AG09319 (cell line): ENCODE data around the gene CRELD1.
"Not testable (repeated sequence)": the region's sequence is repeated elsewhere in the genome, so short reads cannot be mapped to it uniquely, and the experiment has no call there.

Experiments
- DNase-seq: peaks from one replicate; pipeline ENCODE4 v3.0.0-alpha.2; 2010; ENCODE audit warnings: low read depth; ENCODE audit errors: extremely low read depth
- TF ChIP-seq, protein P1 (sequence below): IDR thresholded peaks from 2 replicates; pipeline ENCODE4 v1.5.1; 2011; ENCODE audit warnings: low read depth, mild to moderate bottlenecking, inconsistent platforms, low read length, moderate library complexity

The CRELD1 gene

DNA sequence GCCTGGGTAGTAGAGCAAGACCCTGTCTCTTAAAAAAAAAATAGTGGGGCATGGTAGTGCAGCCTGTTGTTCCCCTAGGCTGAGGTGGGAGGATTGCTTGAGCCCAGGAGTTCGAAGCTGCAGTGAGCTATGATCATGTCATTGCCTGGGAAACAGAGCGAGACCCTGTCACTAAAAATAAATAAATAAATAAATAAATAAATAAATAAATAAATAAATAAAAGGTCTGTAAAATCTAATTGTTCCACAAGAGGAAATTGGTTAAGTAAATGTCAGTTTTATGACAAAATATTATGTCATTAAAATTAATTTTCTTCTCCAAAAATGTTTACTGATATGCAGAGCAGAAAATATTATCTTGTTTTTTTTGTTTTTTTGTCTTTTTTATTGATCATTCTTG is 5.3 kb downstream of the CRELD1 start:
- no peak for DNase-seq
- TF ChIP-seq, protein P1, sequence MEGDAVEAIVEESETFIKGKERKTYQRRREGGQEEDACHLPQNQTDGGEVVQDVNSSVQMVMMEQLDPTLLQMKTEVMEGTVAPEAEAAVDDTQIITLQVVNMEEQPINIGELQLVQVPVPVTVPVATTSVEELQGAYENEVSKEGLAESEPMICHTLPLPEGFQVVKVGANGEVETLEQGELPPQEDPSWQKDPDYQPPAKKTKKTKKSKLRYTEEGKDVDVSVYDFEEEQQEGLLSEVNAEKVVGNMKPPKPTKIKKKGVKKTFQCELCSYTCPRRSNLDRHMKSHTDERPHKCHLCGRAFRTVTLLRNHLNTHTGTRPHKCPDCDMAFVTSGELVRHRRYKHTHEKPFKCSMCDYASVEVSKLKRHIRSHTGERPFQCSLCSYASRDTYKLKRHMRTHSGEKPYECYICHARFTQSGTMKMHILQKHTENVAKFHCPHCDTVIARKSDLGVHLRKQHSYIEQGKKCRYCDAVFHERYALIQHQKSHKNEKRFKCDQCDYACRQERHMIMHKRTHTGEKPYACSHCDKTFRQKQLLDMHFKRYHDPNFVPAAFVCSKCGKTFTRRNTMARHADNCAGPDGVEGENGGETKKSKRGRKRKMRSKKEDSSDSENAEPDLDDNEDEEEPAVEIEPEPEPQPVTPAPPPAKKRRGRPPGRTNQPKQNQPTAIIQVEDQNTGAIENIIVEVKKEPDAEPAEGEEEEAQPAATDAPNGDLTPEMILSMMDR: no peak

DNA sequence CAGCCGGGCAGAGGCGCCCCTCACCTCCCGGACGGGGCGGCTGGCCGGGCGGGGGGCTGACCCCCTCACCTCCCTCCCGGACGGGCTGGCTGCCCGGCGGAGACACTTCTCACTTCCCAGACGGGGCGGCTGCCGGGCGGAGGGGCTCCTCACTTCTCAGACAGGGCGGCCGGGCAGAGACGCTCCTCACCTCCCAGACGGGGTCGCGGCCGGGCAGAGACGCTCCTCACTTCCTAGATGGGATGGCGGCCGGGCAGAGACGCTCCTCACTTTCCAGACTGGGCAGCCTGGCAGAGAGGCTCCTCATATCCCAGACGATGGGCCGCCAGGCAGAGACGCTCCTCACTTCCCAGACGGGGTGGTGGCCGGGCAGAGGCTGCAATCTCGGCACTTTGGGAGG is 6.3 kb downstream of the CRELD1 start:
- not testable (repeated sequence) for DNase-seq

DNA sequence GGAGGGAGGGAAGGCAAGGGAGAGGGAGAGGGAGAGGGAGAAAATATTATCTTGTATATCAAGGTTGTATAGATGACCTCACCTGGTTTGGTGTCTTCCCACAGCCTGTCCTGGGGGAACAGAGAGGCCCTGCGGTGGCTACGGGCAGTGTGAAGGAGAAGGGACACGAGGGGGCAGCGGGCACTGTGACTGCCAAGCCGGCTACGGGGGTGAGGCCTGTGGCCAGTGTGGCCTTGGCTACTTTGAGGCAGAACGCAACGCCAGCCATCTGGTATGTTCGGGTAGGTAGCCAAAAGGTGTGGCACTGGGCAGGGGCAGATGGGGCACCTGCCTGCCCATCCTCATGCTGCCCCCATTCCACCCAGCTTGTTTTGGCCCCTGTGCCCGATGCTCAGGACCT is 7.1 kb downstream of the CRELD1 start:
- TF ChIP-seq, protein P1: no peak

DNA sequence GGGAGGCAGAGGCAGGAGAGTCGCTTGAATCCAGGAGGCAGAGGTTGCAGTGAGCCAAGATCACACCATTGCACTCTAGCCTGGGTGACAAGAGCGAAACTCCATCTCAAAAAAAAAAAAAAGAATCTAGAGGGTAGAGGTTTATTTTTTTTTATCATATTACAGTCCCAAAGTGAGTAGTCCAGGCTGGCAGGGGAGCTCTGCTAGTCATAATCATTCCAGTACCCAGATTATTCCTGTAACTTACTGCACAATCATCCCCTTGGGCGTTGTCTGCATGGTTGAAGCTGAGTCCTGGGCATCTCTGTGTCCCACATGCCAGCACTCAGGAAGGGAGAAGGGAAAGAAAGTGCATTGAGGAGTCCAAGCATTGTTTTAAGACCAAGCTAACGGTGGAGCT is 8.5 kb downstream of the CRELD1 start:
- TF ChIP-seq, protein P1: no peak

More for the DNA sequence above, 7.1 kb downstream of the CRELD1 start:
- no peak for DNase-seq

DNA sequence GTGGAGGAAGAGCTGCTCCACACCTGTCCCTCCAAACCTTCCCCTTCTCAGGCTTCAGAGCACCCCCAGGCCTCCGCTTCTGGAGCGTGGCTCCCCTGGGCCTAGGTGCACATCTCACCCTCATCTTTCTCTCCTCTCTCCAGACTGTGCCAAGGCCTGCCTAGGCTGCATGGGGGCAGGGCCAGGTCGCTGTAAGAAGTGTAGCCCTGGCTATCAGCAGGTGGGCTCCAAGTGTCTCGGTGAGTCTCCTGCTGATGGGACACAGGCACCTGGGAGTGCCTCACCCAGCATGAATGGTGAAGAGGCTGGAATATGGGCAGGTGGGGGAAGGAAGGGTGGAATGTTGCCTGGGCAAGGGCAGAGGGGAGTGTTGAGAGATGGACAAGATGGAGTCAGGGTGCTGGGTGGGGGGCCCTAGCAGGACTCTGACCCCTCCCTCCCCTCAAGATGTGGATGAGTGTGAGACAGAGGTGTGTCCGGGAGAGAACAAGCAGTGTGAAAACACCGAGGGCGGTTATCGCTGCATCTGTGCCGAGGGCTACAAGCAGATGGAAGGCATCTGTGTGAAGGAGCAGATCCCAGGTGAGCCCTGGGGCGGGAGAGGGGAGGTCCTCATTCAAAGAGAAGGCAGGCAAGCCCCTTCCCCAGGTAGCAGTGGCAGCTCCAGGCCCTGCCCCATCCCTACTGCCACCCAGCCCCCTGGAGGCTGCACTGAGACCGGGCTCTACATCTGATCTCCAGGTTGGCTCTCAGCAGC is 9.5 kb downstream of the CRELD1 start:
- DNase-seq: no peak
- TF ChIP-seq, protein P1: no peak

More for the DNA sequence above, 8.5 kb downstream of the CRELD1 start:
- DNase-seq: no peak

DNA sequence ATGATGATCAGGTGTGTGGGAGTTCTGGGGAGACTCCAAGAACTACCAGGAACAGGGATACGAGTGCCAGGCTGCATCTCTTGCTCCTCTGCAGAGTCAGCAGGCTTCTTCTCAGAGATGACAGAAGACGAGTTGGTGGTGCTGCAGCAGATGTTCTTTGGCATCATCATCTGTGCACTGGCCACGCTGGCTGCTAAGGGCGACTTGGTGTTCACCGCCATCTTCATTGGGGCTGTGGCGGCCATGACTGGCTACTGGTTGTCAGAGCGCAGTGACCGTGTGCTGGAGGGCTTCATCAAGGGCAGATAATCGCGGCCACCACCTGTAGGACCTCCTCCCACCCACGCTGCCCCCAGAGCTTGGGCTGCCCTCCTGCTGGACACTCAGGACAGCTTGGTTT is 10.6 kb downstream of the CRELD1 start:
- TF ChIP-seq, protein P1: no peak
- DNase-seq: no peak

DNA sequence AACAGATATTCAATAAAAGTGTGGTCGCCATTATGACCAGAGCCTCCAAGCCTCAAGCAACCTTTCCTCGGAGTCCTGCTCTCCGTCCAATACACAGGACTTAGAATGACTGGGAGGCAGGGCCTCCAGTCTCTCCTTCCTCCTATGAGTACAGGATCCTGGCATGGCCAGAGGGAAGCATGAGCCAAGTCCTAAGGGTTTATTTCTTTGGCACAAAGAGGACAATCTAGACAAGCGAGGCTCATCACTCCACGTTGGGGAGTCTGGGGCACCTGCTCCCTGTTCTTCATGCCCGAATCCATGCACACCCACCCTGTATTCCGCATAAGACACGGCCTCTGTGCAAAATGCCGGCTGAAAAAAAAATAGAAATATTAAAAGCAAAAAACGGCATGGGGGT is 11.7 kb downstream of the CRELD1 start:
- no peak for DNase-seq
- TF ChIP-seq, protein P1: no peak
